GM18951 (cell line): ENCODE measurements around the gene IL13RA1.
"Not testable (repeated sequence)": the region's sequence is repeated elsewhere in the genome, so short reads cannot be mapped to it uniquely, and the experiment has no call there.

Experiments used
- POLR2A ChIP-seq: IDR thresholded peaks from 4 replicates; pipeline ENCODE4 v1.6.1; 2011; ENCODE audit warnings: mild to moderate bottlenecking; ENCODE audit not compliant: insufficient read length, insufficient read depth; ENCODE audit errors: extremely low read depth
- in situ Hi-C: fragments of 300-500 bp; cut with MboI; formaldehyde crosslinking; loops from one replicate; pipeline ENCODE4 v1.12.0; 2022; ENCODE audit warnings: low sequenced_read_pairs, mixed read lengths, inconsistent platforms; ENCODE audit not compliant: unreplicated experiment

The IL13RA1 gene

GRCh38 chrX:118718737-118719136 lies 8.7 kb upstream of the IL13RA1 start:
- no peak for TF ChIP-seq POLR2A
- in situ Hi-C loops, result no loop called here

GRCh38 chrX:118720058-118720707 lies 7.2 kb upstream of the IL13RA1 start:
- in situ Hi-C loops, result no loop called here
- no peak for TF ChIP-seq POLR2A

GRCh38 chrX:118723376-118723775 lies 4.0 kb upstream of the IL13RA1 start:
- in situ Hi-C loops, result no loop called here
- TF ChIP-seq POLR2A, result no peak

- TF ChIP-seq POLR2A, result no peak
- in situ Hi-C loops, result no loop called here
Measured at GRCh38 chrX:118724365-118724764, 3.0 kb upstream of the IL13RA1 start.

GRCh38 chrX:118724775-118725174 lies 2.6 kb upstream of the IL13RA1 start:
- no peak for TF ChIP-seq POLR2A
- in situ Hi-C loops, result no loop called here

GRCh38 chrX:118726396-118726795 lies 1.0 kb upstream of the IL13RA1 start:
- no peak for TF ChIP-seq POLR2A
- in situ Hi-C loops, result no loop called here

GRCh38 chrX:118727686-118728339 lies 407 bp downstream of the IL13RA1 start:
- no peak for TF ChIP-seq POLR2A
- in situ Hi-C loops, result no loop called here

GRCh38 chrX:118729042-118729652 lies 1.7 kb downstream of the IL13RA1 start:
- in situ Hi-C loops, result no loop called here
- no peak for TF ChIP-seq POLR2A

- in situ Hi-C loops, result no loop called here
- TF ChIP-seq POLR2A, result no peak
Measured at GRCh38 chrX:118730500-118731247, 3.3 kb downstream of the IL13RA1 start.

GRCh38 chrX:118732551-118732950 lies 5.1 kb downstream of the IL13RA1 start:
- in situ Hi-C loops, result not testable (repeated sequence)

GRCh38 chrX:118734909-118735308 lies 7.5 kb downstream of the IL13RA1 start:
- in situ Hi-C loops, result no loop called here
- no peak for TF ChIP-seq POLR2A

- no peak for TF ChIP-seq POLR2A
- in situ Hi-C loops, result no loop called here
Measured at GRCh38 chrX:118736394-118737010, 9.1 kb downstream of the IL13RA1 start.

- in situ Hi-C loops, result no loop called here
- no peak for TF ChIP-seq POLR2A
Measured at GRCh38 chrX:118739577-118739976, 12.2 kb downstream of the IL13RA1 start.
